IMR-90 (cell line): ENCODE data around the gene ATP10A. TPM values are rescaled to one million over a fixed set of nuclear protein-coding genes. Genes with fewer than 3 reads are reported as not detected.

Source experiments
- ATAC-seq: fragments of 200-7000 bp; cut with Tn5 transposase; 2 replicates; pipeline ENCODE4 v1.9.1; 2020; ENCODE audit warnings: low read depth, mild to moderate bottlenecking, moderate library complexity
- BruUV-seq: library from RNA; stranded (reverse); fragments of 400-500 nt; replicated peaks from 2 replicates; lab custom pipeline; 2021; lab: Mats Ljungman, UMichigan
- CTCF ChIA-PET: fragments of 300-600 bp; formaldehyde crosslinking; extraction: SDS; loops from one replicate; lab custom pipeline; 2021; ENCODE audit warnings: antibody characterized with exemption; lab: Yijun Ruan, JAX
- POLR2A ChIA-PET: fragments of 300-600 bp; sonication (Branson Sonifier 250); formaldehyde crosslinking; loops from one replicate; lab custom pipeline; 2022; ENCODE audit warnings: antibody characterized with exemption; ENCODE audit not compliant: unreplicated experiment; lab: Charles Lee
- DNase-seq: peaks from one replicate; pipeline ENCODE4 v3.0.0; 2013
- H2AFZ ChIP-seq: replicated peaks from 2 replicates; pipeline ENCODE3; 2013; ENCODE audit warnings: low read length, mild to moderate bottlenecking; ENCODE audit not compliant: poor library complexity
- H2AK5ac ChIP-seq: 2 replicates; pipeline ENCODE4 v1.6.1; 2013; ENCODE audit warnings: low read depth, low read length, inconsistent platforms
- H2AK9ac ChIP-seq: replicated peaks from 2 replicates; pipeline ENCODE3; 2013; ENCODE audit warnings: mild to moderate bottlenecking, low read depth, low read length, moderate library complexity; ENCODE audit not compliant: poor library complexity
- H2BK120ac ChIP-seq: 2 replicates; pipeline ENCODE4 v1.6.1; 2013; ENCODE audit warnings: low read depth, low read length, inconsistent platforms
- H2BK15ac ChIP-seq: 3 replicates; pipeline ENCODE4 v1.6.1; 2013; ENCODE audit warnings: low read depth, low read length, inconsistent platforms
- H2BK20ac ChIP-seq: 2 replicates; pipeline ENCODE4 v1.6.1; 2013; ENCODE audit warnings: low read depth, mild to moderate bottlenecking, inconsistent platforms, low read length, moderate library complexity
- H2BK5ac ChIP-seq: 2 replicates; pipeline ENCODE4 v1.6.1; 2013; ENCODE audit warnings: mild to moderate bottlenecking, low read depth, low read length, inconsistent platforms; ENCODE audit not compliant: poor library complexity, severe bottlenecking
- H3K14ac ChIP-seq: replicated peaks from 2 replicates; pipeline ENCODE4 v1.6.1; 2013; ENCODE audit warnings: low read depth, low read length, inconsistent platforms
- H3K18ac ChIP-seq: 2 replicates; pipeline ENCODE4 v1.6.1; 2013; ENCODE audit warnings: low read depth, low read length, control low read depth
- H3K23ac ChIP-seq: 2 replicates; pipeline ENCODE4 v1.6.1; 2013; ENCODE audit warnings: low read depth, low read length, inconsistent platforms
- H3K27ac ChIP-seq: 2 replicates; pipeline ENCODE4 v1.5.1; 2013; ENCODE audit warnings: mild to moderate bottlenecking, control low read depth, low read length; ENCODE audit not compliant: insufficient read depth
- H3K27me3 ChIP-seq: 2 replicates; pipeline ENCODE4 v1.6.1; 2013; ENCODE audit warnings: low read length; ENCODE audit not compliant: control insufficient read depth, insufficient read depth
- H3K36me3 ChIP-seq: 2 replicates; pipeline ENCODE4 v1.6.1; 2013; ENCODE audit warnings: low read length, mixed read lengths; ENCODE audit not compliant: control insufficient read depth, insufficient read depth
- H3K4ac ChIP-seq: 2 replicates; pipeline ENCODE4 v1.6.1; 2013; ENCODE audit warnings: low read depth, low read length, inconsistent platforms
- H3K4me1 ChIP-seq: 2 replicates; pipeline ENCODE4 v1.6.1; 2013; ENCODE audit warnings: low read length, mixed read lengths; ENCODE audit not compliant: control insufficient read depth, insufficient read depth
- H3K4me2 ChIP-seq: 2 replicates; pipeline ENCODE4 v1.6.1; 2013; ENCODE audit warnings: low read depth, mild to moderate bottlenecking, control low read depth, low read length, moderate library complexity
- H3K4me3 ChIP-seq: 2 replicates; pipeline ENCODE4 v1.5.1; 2013; ENCODE audit warnings: low read depth, mild to moderate bottlenecking, control low read depth, low read length, moderate library complexity; ENCODE audit not compliant: insufficient read depth
- H3K56ac ChIP-seq: 2 replicates; pipeline ENCODE4 v1.6.1; 2013; ENCODE audit warnings: low read length, inconsistent platforms; ENCODE audit not compliant: insufficient read depth; ENCODE audit errors: extremely low read depth
- H3K79me1 ChIP-seq, 2 experiments: 2 replicates each; pipeline ENCODE4 v1.6.1; 2013; ENCODE audit warnings: low read length in 2 of 2, inconsistent platforms in 1 of 2, low read depth in 1 of 2
- H3K9ac ChIP-seq: 2 replicates; pipeline ENCODE4 v1.6.1; 2013; ENCODE audit warnings: low read depth, low read length, control low read depth
- H3K9me1 ChIP-seq: 2 replicates; pipeline ENCODE4 v1.6.1; 2013; ENCODE audit warnings: low read length, inconsistent platforms; ENCODE audit not compliant: insufficient read depth
- H3K9me3 ChIP-seq: 2 replicates; pipeline ENCODE4 v1.6.1; 2013; ENCODE audit warnings: low read length; ENCODE audit not compliant: control insufficient read depth, insufficient read depth
- H4K20me1 ChIP-seq: 2 replicates; pipeline ENCODE4 v1.6.1; 2013; ENCODE audit warnings: low read length, inconsistent platforms; ENCODE audit not compliant: insufficient read depth
- H4K5ac ChIP-seq: 2 replicates; pipeline ENCODE4 v1.6.1; 2013; ENCODE audit warnings: mild to moderate bottlenecking, low read depth, low read length, control low read depth
- H4K8ac ChIP-seq, 2 experiments: 2 replicates each; pipeline ENCODE4 v1.6.1; 2013; ENCODE audit warnings: low read depth in 2 of 2, low read length in 2 of 2, control low read depth in 1 of 2, inconsistent platforms in 1 of 2
- H4K91ac ChIP-seq: 2 replicates; pipeline ENCODE4 v1.6.1; 2013; ENCODE audit warnings: low read depth, low read length, inconsistent platforms; ENCODE audit not compliant: insufficient read depth
- BHLHE40 ChIP-seq: fragments of 150-350 bp; IDR thresholded peaks from 2 replicates; pipeline ENCODE4 v1.6.1; 2016; ENCODE audit warnings: mild to moderate bottlenecking, low read depth, low read length
- CHD1 ChIP-seq: IDR thresholded peaks from 2 replicates; pipeline ENCODE4 v1.6.1; 2012; ENCODE audit warnings: low read depth, low read length, improper control_type of control experiment
- MAZ ChIP-seq: IDR thresholded peaks from 2 replicates; pipeline ENCODE4 v1.6.1; 2012; ENCODE audit warnings: low read depth, mild to moderate bottlenecking, low read length, improper control_type of control experiment, moderate library complexity, borderline replicate concordance
- NFE2L2 ChIP-seq: fragments of 150-350 bp; IDR thresholded peaks from 2 replicates; pipeline ENCODE4 v1.6.1; 2016; ENCODE audit warnings: low read depth, mild to moderate bottlenecking, low read length
- POLR2A ChIP-seq: IDR thresholded peaks from 2 replicates; pipeline ENCODE4 v1.6.1; 2012; ENCODE audit warnings: mild to moderate bottlenecking, low read depth, low read length
- RCOR1 ChIP-seq: IDR thresholded peaks from 2 replicates; pipeline ENCODE4 v1.6.1; 2012; ENCODE audit warnings: mild to moderate bottlenecking, low read length, improper control_type of control experiment; ENCODE audit not compliant: insufficient replicate concordance
- SMC3 ChIP-seq: fragments of 150-350 bp; IDR thresholded peaks from 2 replicates; pipeline ENCODE4 v1.6.1; 2016; ENCODE audit warnings: low read depth, mild to moderate bottlenecking, antibody characterized with exemption, low read length, moderate library complexity
- WGBS, 2 experiments: methylation state at CpG; one replicate each; pipeline versions ENCODE4 v1.1.5 to v1.1.7; 2013; ENCODE audit warnings: missing lambda C conversion rate in 2 of 2; ENCODE audit not compliant: insufficient read length in 1 of 2; ENCODE audit errors: extremely low coverage in 2 of 2; 5-methylcytosine and 5-hydroxymethylcytosine counted together
- dilution Hi-C: fragments of 300-500 bp; cut with HindIII; formaldehyde crosslinking; loops from one replicate; pipeline ENCODE4 v1.14.3; 2018; ENCODE audit warnings: low sequenced_read_pairs; ENCODE audit not compliant: unreplicated experiment
- in situ Hi-C: fragments of 300-500 bp; cut with MboI; formaldehyde crosslinking; loops from 3 replicates; pipeline ENCODE4 v1.14.3; 2019; ENCODE audit warnings: low sequenced_read_pairs, inconsistent platforms, mixed read lengths
- intact Hi-C: fragments of 100-400 bp; cut with micrococcal nuclease; formaldehyde crosslinking; loops from 2 replicates; pipeline ENCODE4 v1.10.0; 2022
- polyA plus RNA-seq, 3 experiments: library from polyadenylated mRNA; depleted of rRNA; stranded (reverse); fragments of >200 nt; gene quantifications; 2 replicates each; pipeline ENCODE4 v1.2.3, GENCODE V29; 2012; ENCODE audit warnings: low replicate concordance in 1 of 3
- total RNA-seq: library from RNA; depleted of rRNA; stranded (reverse); fragments of >200 nt; gene quantifications from 2 replicates; pipeline ENCODE4 v1.2.3, GENCODE V29; 2012
- TF ChIP-seq, protein P1 (sequence below): fragments of 150-350 bp; IDR thresholded peaks from 2 replicates; pipeline ENCODE4 v1.6.1; 2017; ENCODE audit warnings: mild to moderate bottlenecking, antibody characterized with exemption, low read length, low read depth

Gene ATP10A
- total and polyA plus RNA-seq, 2 of the 4 experiments (the other 2 are of a cell fraction): 13.8 to 16.0 TPM

GRCh38 chr15:25633862-25634261, 229.3 kb downstream of the ATP10A start:
- H2BK20ac ChIP-seq: no peak overlapping the region
- ATAC-seq: no peak
- no peak overlapping the region for H3K9ac ChIP-seq
- no peaks in the 10 kb centered on the region for H3K9me3 ChIP-seq
- no peak overlapping the region for H4K5ac ChIP-seq
- dilution Hi-C loops: no loop called here
- no TSS peak for BruUV-seq
- H3K9me1 ChIP-seq: no peaks in the 10 kb centered on the region
- TF ChIP-seq CHD1 (no peak), RCOR1 (no peak), POLR2A (no peak), NFE2L2 (no peak), BHLHE40 (no peak), SMC3 (no peak), MAZ (no peak)
- TF ChIP-seq, protein P1, sequence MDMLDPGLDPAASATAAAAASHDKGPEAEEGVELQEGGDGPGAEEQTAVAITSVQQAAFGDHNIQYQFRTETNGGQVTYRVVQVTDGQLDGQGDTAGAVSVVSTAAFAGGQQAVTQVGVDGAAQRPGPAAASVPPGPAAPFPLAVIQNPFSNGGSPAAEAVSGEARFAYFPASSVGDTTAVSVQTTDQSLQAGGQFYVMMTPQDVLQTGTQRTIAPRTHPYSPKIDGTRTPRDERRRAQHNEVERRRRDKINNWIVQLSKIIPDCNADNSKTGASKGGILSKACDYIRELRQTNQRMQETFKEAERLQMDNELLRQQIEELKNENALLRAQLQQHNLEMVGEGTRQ: no peak
- H3K4me1 ChIP-seq: no peaks in the 10 kb centered on the region
- no peaks in the 10 kb centered on the region for H3K36me3 ChIP-seq
- no peak overlapping the region for H3K23ac ChIP-seq
- in situ Hi-C loops: no loop called here
- H2AFZ ChIP-seq: no peak overlapping the region
- no peak overlapping the region for H3K4ac ChIP-seq
- 60% methylated on average over 1 of the region's 3 CpGs; no CpG with 5 or more reads in 1 of the 2 experiments for WGBS, 2 experiments
- no peak overlapping the region for H2BK5ac ChIP-seq
- H3K56ac ChIP-seq: no peak overlapping the region
- no peak overlapping the region for H4K91ac ChIP-seq
- H2BK15ac ChIP-seq: no peak overlapping the region
- no peak overlapping the region for H3K4me3 ChIP-seq
- H3K79me1 ChIP-seq: no peaks in the 10 kb centered on the region
- no peak overlapping the region for H2AK5ac ChIP-seq
- no peak overlapping the region for H3K14ac ChIP-seq
- H2BK120ac ChIP-seq: no peak overlapping the region
- H4K20me1 ChIP-seq: no peaks in the 10 kb centered on the region
- H3K27ac ChIP-seq: no peak overlapping the region
- H2AK9ac ChIP-seq: no peak overlapping the region
- H4K8ac ChIP-seq: no peak overlapping the region
- no peak overlapping the region for H3K18ac ChIP-seq
- CTCF ChIA-PET: no interaction called here
- no peaks in the 10 kb centered on the region; the same call in 1 of the 2 replicates for H3K27me3 ChIP-seq
- H3K4me2 ChIP-seq: no peak overlapping the region
- POLR2A ChIA-PET: no interaction called here
- no peak for DNase-seq
- intact Hi-C loops: no loop called here
